GM12872 (cell line): ENCODE data around the gene PDK4.

Experiments used
- CTCF ChIP-seq: IDR thresholded peaks from 3 replicates; pipeline ENCODE4 v1.5.1; 2011; ENCODE audit warnings: low read depth, mild to moderate bottlenecking, low read length, moderate library complexity; ENCODE audit not compliant: insufficient read depth

The PDK4 gene

GRCh38 chr7:95628831-95629439, 32.6 kb upstream of the PDK4 start:
- TF ChIP-seq CTCF = no peak

DNA sequence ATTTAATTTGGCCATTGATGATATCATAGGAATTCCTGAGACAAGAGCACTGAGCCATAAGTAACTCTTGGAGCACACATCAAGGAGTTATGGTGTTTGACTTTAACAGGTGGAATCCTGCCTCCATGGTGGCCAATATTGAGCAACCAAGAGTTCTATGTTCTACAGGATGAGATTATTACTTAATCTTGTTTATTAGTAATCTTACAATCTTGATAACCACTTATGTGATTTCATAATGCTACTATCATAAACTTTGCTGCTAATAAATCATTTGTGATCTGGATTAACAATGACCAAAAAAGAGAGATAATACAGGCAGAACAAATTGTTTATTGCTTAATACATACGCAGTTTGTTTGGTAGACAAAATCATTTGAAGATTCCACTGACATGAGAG, 27.5 kb upstream of the PDK4 start:
- no peak for TF ChIP-seq CTCF

GRCh38 chr7:95622859-95623258, 26.5 kb upstream of the PDK4 start:
- no peak for TF ChIP-seq CTCF

- TF ChIP-seq CTCF = no peak
Measured at GRCh38 chr7:95622001-95622549, 25.8 kb upstream of the PDK4 start.

GRCh38 chr7:95621404-95621803, 25.1 kb upstream of the PDK4 start:
- TF ChIP-seq CTCF = no peak

GRCh38 chr7:95620631-95621030, 24.3 kb upstream of the PDK4 start:
- TF ChIP-seq CTCF = no peak

DNA sequence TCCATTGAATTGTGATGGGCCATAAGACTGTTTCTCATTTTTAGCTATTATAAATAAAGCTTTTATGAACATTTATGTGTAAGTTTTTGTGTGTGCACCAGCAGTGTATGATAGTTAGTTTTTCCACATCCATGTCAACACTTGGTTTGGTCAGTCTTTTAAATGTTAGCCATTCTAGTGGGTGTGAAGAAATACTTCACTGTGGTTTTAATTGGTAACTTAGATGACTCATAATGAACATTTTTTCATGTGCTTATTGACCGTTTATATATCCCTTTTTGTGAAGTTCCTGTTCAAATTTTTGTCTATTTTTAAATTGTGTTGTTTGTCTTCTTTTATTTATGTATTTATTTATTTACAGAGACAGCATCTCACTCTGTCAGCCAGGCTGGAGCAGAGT, 23.6 kb upstream of the PDK4 start:
- TF ChIP-seq CTCF = no peak
